Urinary bladder (tissue), 4 donors: ENCODE data around the gene ANKRD24. TPM values are rescaled to one million over a fixed set of nuclear protein-coding genes. Genes with fewer than 3 reads are reported as not detected.
"Not testable (repeated sequence)": the region's sequence is repeated elsewhere in the genome, so short reads cannot be mapped to it uniquely, and the experiment has no call there.

Source experiments
- DNase-seq: peaks from one replicate; pipeline ENCODE4 v3.0.0-alpha.2; 2015; ENCODE audit errors: extremely low spot score
- H3K27ac ChIP-seq: one replicate; pipeline ENCODE4 v1.5.1; 2013; ENCODE audit warnings: low read depth, mild to moderate bottlenecking, moderate library complexity
- H3K36me3 ChIP-seq: one replicate; pipeline ENCODE4 v1.6.1; 2013; ENCODE audit warnings: mild to moderate bottlenecking, moderate library complexity; ENCODE audit not compliant: insufficient read depth
- H3K4me1 ChIP-seq: one replicate; pipeline ENCODE4 v1.6.1; 2013; ENCODE audit warnings: mild to moderate bottlenecking, moderate library complexity; ENCODE audit not compliant: insufficient read depth
- H3K4me3 ChIP-seq: one replicate; pipeline ENCODE4 v1.5.1; 2013; ENCODE audit warnings: low read depth, low read length
- WGBS: extraction: QIAGEN DNeasy Blood & Tissue Kit; methylation state at CpG from one replicate; pipeline ENCODE4 v1.1.7; 2013; 5-methylcytosine and 5-hydroxymethylcytosine counted together
- polyA plus RNA-seq: library from polyadenylated mRNA; stranded (reverse); fragments of 200-250 nt; gene quantifications from one replicate; pipeline ENCODE4 v1.2.3, GENCODE V29; 2013
- total RNA-seq: library from RNA; depleted of rRNA; stranded (reverse); fragments of >200 nt; gene quantifications from one replicate; pipeline ENCODE4 v1.2.3, GENCODE V29; 2014
- donor health status: healthy with polysubstance abuse.
- donor health status: healthy.

Gene ANKRD24
- total RNA-seq (1.2 TPM), polyA plus RNA-seq (0.72 TPM)

DNA sequence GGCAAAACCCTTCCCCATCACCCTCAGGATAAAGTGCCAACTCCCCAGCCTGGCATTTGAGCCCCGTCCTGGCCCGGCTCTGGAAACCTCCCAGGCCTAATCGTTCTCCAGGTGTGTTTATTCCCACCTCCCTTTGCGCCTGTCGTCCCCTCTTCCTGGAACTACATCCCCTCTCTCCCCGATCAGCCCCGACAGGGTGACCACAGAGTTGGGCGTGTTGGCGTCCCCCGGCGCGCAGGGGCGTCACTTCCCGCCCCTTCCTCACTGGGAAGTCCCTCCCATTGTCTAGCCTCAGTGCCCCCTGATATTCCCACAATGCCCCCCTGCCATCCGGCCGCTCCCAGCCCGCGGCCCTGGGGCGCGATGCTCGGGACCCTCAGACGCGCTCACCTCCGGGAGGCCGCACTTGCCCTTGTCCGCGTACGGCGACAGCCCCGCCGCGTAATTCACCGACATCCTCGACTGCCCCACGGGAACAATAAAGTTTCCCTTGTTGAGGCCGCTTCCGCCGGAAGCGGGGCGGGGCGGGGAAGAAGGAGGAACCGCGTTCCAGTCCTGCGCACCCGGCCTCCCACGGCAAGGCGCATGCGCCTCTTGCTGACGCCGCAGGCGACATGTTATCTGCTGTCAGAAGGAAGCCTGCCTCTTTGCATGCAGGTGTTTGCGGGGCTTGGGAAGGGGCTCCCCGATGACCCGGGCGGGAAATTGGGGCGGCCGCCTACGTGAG is at the start of gene ANKRD24, which contains the start of gene SIRT6:
TSS of gene ANKRD24 (plus strand) at position 606 of the 727 bp plus-strand sequence. CDS start 3,737 bp downstream, outside the sequence.
TSS of gene SIRT6 (minus strand) at position 480 of the 727 bp plus-strand sequence. CDS start at position 456, 24 bp downstream.
- Histone ChIP-seq H3K27ac (peak within 1 kb of the TSS; percentile 29), H3K4me3 (peak within 1 kb of the TSS; percentile 91), H3K36me3 (peaks cover 4% of the 10 kb centered on the region), H3K4me1 (no peaks in the 10 kb centered on the region)
- DNase-seq, result peak; percentile 77
- WGBS, result under 1% methylated on average over 58 of the region's 58 CpGs

DNA sequence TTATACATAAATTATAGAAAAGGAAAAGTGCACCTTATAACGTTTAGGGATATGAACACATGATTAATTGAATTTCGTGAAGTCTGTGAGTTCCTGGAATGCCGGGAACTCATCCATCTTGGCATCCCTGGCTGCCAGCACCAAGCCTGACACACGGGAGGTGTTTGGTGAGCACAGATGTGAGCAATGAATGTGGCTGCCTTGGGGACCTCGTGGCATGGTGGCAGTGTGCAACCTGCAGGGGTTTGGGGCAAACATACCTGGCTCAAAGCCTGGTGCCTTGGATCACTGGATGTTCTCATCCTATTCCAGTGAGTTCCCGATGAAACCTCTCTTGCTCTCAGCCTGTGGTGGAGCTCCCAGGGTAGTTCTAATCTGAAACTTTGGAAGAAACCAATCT is 48.1 kb upstream of the ANKRD24 start:
- WGBS, result 36% methylated on average over 6 of the region's 6 CpGs
- Histone ChIP-seq H3K4me3 (no peak overlapping the region), H3K36me3 (no peaks in the 10 kb centered on the region), H3K4me1 (no peaks in the 10 kb centered on the region), H3K27ac (no peak overlapping the region)
- no peak for DNase-seq

DNA sequence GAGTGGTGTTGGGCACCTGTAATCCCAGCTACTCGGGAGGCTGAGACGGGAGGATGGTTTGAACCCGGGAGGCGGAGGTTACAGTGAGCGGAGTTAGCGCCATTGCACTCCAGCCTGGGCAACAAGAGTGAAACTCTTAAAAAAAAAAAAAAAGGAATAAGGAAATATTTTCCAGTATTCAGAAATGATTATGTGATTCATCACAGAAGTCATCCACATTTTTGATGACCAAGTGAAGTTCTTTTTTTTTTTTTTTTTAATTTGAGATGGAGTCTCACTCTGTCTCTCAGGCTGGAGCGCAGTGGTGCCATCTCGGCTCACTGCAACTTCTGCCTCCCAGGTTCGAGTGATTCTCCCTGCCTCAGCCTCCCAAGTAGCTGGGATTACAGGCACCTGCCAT is 47.1 kb upstream of the ANKRD24 start:
- H3K4me1 ChIP-seq, DNase-seq, H3K36me3 ChIP-seq, H3K4me3 ChIP-seq, H3K27ac ChIP-seq: not testable (repeated sequence)
- 90% methylated on average over 9 of the region's 9 CpGs for WGBS

DNA sequence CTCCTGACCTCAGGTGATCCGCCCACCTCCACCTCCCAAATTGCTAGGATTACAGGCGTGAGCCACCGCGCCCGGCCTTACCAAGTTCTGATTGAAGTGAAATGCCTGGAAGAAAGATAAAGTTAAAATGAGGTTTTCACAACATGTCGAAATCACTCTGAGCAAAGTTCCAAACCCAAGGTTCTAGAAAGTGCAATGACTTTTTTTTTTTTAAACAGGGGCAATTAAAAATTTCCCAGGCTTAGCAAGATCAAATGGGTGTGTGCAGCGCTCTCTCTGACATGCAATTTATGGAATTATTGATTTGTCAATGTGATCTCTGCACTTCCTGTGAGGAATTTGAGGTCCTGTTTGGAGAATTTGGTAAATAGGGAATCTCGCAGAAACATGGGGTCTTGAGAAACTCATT is 45.8 kb upstream of the ANKRD24 start:
- Histone ChIP-seq H3K27ac (no peak overlapping the region), H3K4me3 (no peak overlapping the region), H3K36me3 (no peaks in the 10 kb centered on the region), H3K4me1 (no peaks in the 10 kb centered on the region)
- no peak for DNase-seq
- 91% methylated on average over 8 of the region's 8 CpGs for WGBS

DNA sequence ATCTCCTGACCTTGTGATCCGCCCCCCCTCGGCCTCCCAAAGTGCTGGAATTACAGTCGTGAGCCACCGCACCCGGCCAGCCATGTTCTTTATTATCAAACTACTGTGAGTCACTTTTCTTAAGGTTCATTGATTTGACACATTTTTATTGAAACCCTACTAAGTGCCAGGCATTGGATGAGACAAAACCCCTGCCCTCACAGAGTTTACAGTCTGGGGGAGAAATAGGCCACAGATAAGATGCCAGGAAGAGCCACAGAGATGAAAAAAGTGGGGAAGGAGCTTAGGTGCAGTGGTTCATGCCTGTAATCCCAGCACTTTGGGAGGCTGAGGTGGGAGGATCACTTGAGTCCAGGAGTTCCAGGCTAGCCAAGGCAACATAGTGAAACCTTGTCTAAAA is 44.0 kb upstream of the ANKRD24 start:
- H3K4me3 ChIP-seq, result no peak overlapping the region
- WGBS, result 77% methylated on average over 5 of the region's 5 CpGs
- H3K27ac ChIP-seq, result no peak overlapping the region
- H3K4me1 ChIP-seq, result no peaks in the 10 kb centered on the region
- no peak for DNase-seq
- no peaks in the 10 kb centered on the region for H3K36me3 ChIP-seq

DNA sequence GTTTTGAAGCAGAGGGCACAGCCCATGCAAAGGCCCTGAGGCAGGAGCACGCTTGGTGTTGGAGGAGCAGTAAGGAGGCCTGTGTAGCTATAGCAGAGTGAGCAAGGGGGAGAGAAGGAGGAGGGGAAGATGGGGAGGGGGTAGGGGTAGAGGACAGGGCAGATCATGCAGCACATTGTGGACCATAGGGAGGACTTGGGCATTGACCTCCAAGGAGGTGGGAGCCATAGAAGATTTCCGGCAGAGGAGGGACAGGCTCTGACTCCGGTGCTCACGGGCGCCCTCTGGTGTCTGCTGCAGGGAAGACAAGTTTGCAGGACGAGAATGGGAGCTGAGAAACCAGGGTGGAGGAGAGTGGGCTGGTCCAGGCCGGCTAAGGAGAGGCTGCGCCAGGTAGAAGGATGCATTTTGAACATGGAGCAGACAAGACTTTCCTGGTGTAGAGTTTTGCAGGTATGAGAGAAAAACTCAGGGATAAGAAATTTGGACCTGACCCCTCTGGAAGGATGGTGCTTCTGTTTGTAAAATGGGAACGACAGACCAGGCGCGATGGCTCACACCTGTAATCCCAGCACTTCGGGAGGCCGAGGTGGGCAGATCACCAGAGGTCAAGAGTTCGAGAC is 42.8 kb upstream of the ANKRD24 start:
- Histone ChIP-seq H3K4me1 (no peaks in the 10 kb centered on the region), H3K27ac (no peak overlapping the region), H3K36me3 (no peaks in the 10 kb centered on the region), H3K4me3 (no peak overlapping the region)
- WGBS, result 36% methylated on average over 14 of the region's 14 CpGs
- no peak for DNase-seq

DNA sequence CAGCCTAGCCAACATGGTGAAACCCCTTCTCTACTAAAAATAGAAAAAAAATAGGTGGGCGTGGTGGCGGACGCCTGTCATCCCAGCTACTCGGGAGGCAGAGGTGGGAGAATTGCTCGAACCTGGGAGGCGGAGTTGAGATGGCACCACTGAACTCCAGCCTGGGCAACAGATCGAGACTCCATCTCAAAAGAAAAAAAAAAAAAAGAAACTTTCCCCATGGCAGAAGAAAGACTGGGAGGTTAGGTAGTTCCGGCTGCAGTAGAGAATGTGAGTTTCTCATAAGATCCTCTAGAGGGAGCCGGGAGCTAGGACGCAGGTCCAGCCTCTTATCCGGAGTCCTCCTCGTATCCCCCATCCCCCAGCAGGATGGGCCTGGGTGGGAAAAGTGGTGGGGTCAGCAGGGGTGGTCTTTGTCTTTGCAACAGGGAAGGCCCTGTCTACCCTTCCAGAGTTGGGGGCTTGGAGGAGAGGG is 42.2 kb upstream of the ANKRD24 start:
- Histone ChIP-seq H3K4me1 (no peaks in the 10 kb centered on the region), H3K27ac (no peak overlapping the region), H3K36me3 (no peaks in the 10 kb centered on the region), H3K4me3 (no peak overlapping the region)
- no peak for DNase-seq
- WGBS, result 29% methylated on average over 12 of the region's 12 CpGs

DNA sequence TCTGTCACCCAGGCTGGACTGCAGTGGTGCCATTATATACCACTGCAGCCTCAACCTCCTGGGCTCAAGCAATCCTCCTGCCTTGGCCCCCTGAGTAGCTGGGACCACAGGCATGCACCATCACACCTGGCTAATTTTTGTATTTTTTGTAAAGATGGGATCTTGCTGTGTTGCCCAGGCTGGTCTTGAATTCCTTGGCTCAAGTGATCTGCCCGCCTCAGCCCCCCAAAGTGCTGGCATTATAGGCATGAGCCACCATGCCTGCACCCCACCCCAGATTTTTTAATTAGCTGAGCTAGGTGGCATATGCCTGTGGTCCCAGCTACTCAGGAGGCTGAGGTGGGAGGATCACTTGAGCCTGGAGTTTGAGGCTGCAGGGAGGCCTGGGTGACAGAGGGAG is 39.6 kb upstream of the ANKRD24 start:
- not testable (repeated sequence) for DNase-seq, H3K4me1 ChIP-seq, H3K36me3 ChIP-seq, H3K4me3 ChIP-seq, H3K27ac ChIP-seq
- 86% methylated on average over 1 of the region's 1 CpG for WGBS

DNA sequence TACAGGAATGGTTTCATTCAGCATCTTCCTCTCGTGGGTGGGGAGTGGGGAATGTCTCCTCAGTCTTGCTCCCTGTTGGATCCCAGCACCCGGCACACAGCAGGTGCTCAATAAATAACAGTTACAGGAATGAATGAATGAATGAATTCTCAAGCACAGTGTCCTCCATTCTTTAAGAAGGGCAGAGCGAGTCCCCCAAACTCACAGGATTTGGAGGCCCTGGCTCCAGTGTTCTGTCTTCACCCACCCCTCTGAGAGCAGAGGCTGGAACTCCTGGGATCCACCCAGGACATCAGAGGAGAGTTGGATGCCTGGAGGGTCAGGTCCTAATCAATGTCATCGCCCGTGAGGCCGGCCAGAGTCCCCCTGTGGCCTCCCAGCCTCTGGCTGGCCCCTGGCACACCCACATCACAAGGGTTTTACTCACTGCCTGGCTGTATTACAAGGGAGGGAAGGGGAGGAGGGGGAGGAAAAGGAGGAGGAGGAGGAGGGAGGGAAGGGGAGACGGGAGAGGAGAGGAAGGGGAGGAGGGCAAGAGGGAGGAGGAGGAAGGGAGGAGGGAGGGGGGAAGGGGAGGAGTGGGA is 37.7 kb upstream of the ANKRD24 start:
- H3K4me3 ChIP-seq, result no peak overlapping the region
- no peaks in the 10 kb centered on the region for H3K4me1 ChIP-seq
- H3K36me3 ChIP-seq, result no peaks in the 10 kb centered on the region
- no peak overlapping the region for H3K27ac ChIP-seq
- WGBS, result 31% methylated on average over 7 of the region's 7 CpGs
- DNase-seq, result no peak

DNA sequence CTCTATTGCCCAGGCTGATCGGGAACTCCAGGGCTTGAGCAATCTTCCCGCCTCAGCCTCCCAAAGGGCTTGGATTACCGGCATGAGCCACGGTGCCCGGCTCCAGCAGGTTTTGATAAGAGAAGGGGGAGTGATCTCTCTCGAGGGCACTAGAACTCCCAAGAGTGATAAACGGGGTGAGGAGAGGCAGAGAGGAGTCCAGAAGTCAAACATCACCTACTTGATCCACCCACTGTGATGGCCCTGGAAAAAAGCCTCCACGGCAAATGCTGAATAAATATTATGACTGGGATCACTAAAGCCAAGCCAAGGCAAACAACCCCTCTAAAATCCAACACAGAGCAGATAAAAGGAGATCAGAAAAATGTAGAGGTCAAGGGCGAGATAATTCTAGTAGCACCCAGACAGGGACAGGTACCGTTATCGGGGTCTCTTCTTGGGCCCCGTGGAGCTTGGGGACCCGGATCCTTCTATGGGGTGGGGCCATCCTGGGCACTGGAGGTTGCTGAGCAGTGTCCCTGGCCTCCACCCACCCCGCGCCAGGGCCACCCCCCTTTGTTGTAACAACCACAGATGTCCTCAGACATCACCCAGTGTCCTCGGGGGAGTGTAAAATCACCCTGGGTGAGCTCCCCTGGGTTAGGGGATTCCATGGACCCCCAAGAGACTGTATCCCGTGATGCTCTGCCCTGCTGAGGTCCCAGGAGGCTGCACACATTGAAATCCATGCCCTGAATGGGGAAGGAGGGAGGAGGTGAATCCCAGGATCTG is 32.8 kb upstream of the ANKRD24 start:
- no peaks in the 10 kb centered on the region for H3K4me1 ChIP-seq
- no peak for DNase-seq
- 46% methylated on average over 17 of the region's 17 CpGs for WGBS
- no peaks in the 10 kb centered on the region for H3K36me3 ChIP-seq
- H3K27ac ChIP-seq, result no peak overlapping the region
- H3K4me3 ChIP-seq, result no peak overlapping the region

DNA sequence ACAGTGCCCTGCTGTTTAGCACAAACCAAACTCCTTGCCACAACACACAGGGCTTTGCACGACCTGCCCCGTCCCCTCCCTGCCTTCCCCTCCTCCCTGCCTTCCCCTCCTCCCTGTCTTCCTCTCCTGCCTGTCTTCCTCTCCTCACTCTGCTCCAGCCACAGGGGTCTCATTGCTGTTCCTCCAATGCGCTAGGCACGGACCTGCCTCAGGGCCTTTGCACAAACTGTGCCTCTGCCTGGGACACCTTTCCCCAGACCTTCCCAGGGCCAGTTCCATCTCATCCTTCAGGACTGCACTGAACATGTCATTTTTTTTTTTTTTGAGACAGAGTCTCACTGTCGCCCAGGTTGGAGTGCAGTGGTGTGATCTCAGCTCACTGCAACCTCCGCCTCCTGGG is 30.9 kb upstream of the ANKRD24 start:
- H3K36me3 ChIP-seq, result no peaks in the 10 kb centered on the region
- H3K27ac ChIP-seq, result no peak overlapping the region
- no peak overlapping the region for H3K4me3 ChIP-seq
- WGBS, result 64% methylated on average over 6 of the region's 6 CpGs
- H3K4me1 ChIP-seq, result no peaks in the 10 kb centered on the region
- DNase-seq, result no peak

DNA sequence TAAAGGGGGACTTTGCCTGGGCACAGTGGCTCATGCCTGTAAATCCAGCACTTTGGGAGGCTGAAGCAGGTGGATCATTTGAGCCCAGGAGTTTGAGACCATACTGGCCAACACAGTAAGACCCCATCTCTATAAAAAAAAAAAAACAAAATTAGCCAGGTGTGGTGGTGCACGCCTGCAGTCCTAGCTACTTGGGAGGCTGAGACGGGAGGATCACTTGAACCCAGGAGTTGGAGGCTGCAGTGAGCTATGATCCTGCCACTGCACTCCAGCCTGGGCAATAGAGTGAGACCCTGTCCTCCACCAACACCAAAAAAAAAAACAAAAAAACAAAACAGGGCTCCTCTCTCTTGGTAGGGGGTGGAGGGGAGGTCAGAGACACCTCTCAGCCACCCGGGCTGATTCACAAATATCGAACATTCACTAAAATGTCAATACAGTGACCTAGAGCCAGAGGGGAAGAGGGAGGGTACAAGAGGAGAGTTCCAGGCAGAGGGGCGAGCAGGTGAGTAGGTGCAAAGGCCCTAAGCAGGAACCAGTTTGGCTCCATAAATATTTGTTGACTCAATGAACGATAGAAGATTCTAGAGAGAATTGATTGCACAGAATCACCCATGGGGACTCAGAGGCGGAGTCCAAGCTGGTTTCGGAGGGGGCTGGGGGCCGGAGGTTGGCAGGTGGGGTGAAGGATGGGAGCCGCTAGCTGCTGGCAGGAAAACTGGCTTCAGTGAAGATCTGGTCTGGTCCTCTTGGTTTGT is 30.1 kb upstream of the ANKRD24 start:
- Histone ChIP-seq H3K4me3 (no peak overlapping the region), H3K36me3 (no peaks in the 10 kb centered on the region), H3K4me1 (no peaks in the 10 kb centered on the region), H3K27ac (no peak overlapping the region)
- DNase-seq, result no peak
- 83% methylated on average over 10 of the region's 10 CpGs for WGBS
